Measurements from ENCODE around the gene MYEF2.

The MYEF2 gene

DNA sequence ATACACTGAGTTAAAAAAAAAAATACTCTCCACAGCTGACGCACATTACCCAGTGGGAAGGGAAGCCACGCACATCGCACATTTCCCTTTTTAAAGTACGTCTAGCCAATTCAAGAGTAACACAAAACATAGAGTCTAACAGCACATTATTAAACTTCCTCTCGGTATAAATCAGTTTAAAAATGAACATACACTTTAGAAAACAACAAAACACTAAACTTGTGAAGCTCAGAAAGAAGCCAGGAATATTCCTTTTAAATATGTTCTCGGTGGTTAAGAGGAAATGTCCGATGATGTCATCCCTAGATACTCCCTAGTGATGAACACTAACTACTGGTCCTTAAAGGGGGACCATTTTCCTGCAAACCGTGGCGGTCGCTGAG is 721 bp downstream of the MYEF2 start:
- TF ChIP-seq TAF1 (IDR thresholded peaks at IDR 0.05; ENCODE audit: borderline replicate concordance, insufficient read depth, low read length) (no peak), FOXP2 (optimal IDR thresholded peaks at IDR 0.05; ENCODE audit: borderline replicate concordance, extremely low read depth, extremely low read length, insufficient read depth) (no peak), POLR2AphosphoS5 (IDR thresholded peaks at IDR 0.05; ENCODE audit: low read depth, low read length) (no peak), SIN3A (IDR thresholded peaks at IDR 0.05; ENCODE audit: borderline replicate concordance, insufficient read depth, low read length) (no peak)
- TF ChIP-seq, protein P1, sequence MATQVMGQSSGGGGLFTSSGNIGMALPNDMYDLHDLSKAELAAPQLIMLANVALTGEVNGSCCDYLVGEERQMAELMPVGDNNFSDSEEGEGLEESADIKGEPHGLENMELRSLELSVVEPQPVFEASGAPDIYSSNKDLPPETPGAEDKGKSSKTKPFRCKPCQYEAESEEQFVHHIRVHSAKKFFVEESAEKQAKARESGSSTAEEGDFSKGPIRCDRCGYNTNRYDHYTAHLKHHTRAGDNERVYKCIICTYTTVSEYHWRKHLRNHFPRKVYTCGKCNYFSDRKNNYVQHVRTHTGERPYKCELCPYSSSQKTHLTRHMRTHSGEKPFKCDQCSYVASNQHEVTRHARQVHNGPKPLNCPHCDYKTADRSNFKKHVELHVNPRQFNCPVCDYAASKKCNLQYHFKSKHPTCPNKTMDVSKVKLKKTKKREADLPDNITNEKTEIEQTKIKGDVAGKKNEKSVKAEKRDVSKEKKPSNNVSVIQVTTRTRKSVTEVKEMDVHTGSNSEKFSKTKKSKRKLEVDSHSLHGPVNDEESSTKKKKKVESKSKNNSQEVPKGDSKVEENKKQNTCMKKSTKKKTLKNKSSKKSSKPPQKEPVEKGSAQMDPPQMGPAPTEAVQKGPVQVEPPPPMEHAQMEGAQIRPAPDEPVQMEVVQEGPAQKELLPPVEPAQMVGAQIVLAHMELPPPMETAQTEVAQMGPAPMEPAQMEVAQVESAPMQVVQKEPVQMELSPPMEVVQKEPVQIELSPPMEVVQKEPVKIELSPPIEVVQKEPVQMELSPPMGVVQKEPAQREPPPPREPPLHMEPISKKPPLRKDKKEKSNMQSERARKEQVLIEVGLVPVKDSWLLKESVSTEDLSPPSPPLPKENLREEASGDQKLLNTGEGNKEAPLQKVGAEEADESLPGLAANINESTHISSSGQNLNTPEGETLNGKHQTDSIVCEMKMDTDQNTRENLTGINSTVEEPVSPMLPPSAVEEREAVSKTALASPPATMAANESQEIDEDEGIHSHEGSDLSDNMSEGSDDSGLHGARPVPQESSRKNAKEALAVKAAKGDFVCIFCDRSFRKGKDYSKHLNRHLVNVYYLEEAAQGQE (IDR thresholded peaks at IDR 0.05; ENCODE audit: insufficient read depth in 1 of 2, low read depth in 2 of 2, low read length in 2 of 2), result no peak

DNA sequence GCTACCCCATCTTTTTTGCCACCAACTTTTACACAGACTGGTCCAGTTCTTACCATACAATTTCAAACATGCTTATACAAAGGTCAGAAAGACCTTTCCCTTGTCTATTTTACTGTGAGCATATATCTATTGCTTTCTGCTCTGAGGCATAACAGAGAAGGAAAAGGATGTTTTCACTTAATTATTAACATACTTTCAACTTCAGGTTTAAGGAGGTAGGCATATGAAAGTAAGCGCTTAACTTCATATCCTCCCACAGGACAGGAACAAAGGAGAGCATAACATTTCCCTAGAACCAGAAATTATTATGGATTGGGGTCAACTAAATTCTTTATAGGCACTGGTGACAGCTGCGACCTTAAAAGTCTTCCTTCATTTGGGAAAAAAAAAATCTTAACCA is 1.1 kb downstream of the MYEF2 start:
- no peak for TF ChIP-seq SIN3A (IDR thresholded peaks at IDR 0.05; ENCODE audit: borderline replicate concordance, insufficient read depth, low read length)
- TF ChIP-seq TAF1 (IDR thresholded peaks at IDR 0.05; ENCODE audit: borderline replicate concordance, insufficient read depth, low read length), result no peak
- TF ChIP-seq FOXP2 (optimal IDR thresholded peaks at IDR 0.05; ENCODE audit: borderline replicate concordance, extremely low read depth, extremely low read length, insufficient read depth), result no peak
- TF ChIP-seq, protein P1 (IDR thresholded peaks at IDR 0.05; ENCODE audit: insufficient read depth in 1 of 2, low read depth in 2 of 2, low read length in 2 of 2), result no peak
- no peak for TF ChIP-seq POLR2AphosphoS5 (IDR thresholded peaks at IDR 0.05; ENCODE audit: low read depth, low read length)

DNA sequence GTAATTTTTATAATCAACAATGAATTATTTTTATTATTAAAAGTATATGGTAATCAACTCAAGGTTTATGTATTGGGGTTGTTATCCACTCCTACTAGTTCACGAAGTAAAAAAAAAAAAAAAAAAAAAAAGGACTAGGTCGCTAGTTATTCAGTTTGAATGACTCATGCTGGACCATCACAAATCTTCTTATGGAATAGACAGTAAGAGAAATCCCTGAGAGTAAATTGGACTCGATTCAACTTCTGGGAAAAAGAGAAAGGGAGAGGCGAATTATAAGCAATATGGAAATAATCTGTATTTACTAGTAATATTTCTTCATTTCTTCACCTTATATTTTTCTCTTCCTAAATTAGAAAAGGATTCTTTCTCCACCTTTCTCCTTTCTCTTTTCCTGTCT is 2.0 kb downstream of the MYEF2 start:
- TF ChIP-seq TAF1 (IDR thresholded peaks at IDR 0.05; ENCODE audit: borderline replicate concordance, insufficient read depth, low read length) (no peak), POLR2AphosphoS5 (IDR thresholded peaks at IDR 0.05; ENCODE audit: low read depth, low read length) (no peak)

DNA sequence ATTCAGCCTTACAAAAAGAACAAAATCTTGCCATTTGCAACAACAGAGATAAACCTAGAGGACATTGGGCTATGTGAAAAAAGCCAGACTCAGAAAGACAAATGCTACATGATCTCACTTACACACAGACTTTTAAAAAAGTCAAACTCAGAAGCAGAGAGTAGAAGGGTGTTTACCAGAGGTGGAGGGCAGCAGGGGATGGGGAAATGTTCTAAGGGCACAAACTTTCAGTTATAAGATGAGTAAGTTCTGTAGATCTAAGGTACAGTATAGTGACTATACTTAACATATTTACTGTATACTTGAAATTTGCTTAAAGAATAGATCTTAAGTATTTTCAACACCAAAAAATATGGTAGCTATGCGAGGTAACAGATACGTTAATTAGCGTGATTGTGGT is 3.0 kb downstream of the MYEF2 start:
- TF ChIP-seq SIN3A (IDR thresholded peaks at IDR 0.05; ENCODE audit: borderline replicate concordance, insufficient read depth, low read length), result no peak
- no peak for TF ChIP-seq TAF1 (IDR thresholded peaks at IDR 0.05; ENCODE audit: borderline replicate concordance, insufficient read depth, low read length)
- no peak for TF ChIP-seq POLR2AphosphoS5 (IDR thresholded peaks at IDR 0.05; ENCODE audit: low read depth, low read length)
- TF ChIP-seq, protein P1 (IDR thresholded peaks at IDR 0.05; ENCODE audit: insufficient read depth in 1 of 2, low read depth in 2 of 2, low read length in 2 of 2), result no peak
- no peak for TF ChIP-seq FOXP2 (optimal IDR thresholded peaks at IDR 0.05; ENCODE audit: borderline replicate concordance, extremely low read depth, extremely low read length, insufficient read depth)

DNA sequence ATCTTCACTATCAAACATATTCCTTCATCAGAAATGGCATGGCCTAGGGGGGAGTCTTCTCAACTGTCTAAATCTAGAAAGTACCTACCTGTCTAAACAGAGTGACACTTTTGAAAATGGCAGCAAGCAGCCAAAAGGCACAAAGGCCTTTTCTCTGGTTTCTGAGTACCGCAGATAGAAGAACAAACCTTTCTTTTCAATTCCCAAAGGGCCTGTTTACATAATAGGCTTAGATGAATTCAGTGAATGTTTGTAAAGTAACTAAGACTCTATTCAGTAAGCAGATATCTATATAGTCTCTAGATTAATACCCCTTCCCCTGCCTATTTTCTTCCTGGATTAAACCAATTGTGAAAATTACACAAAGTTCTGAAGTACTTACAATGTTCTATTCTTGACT is 7.1 kb downstream of the MYEF2 start:
- TF ChIP-seq TAF1 (IDR thresholded peaks at IDR 0.05; ENCODE audit: borderline replicate concordance, insufficient read depth, low read length) (no peak), POLR2AphosphoS5 (IDR thresholded peaks at IDR 0.05; ENCODE audit: low read depth, low read length) (no peak), FOXP2 (optimal IDR thresholded peaks at IDR 0.05; ENCODE audit: borderline replicate concordance, extremely low read depth, extremely low read length, insufficient read depth) (no peak), SIN3A (IDR thresholded peaks at IDR 0.05; ENCODE audit: borderline replicate concordance, insufficient read depth, low read length) (no peak)
- TF ChIP-seq, protein P1 (IDR thresholded peaks at IDR 0.05; ENCODE audit: insufficient read depth in 1 of 2, low read depth in 2 of 2, low read length in 2 of 2), result no peak

All from PFSK-1 (cell line).